Activated CD8-positive, alpha-beta T cell treated with anti-CD3 and anti-CD28 coated beads for 36 hours (primary cell): ENCODE measurements around the gene SYNC. TPM values are rescaled to one million over a fixed set of nuclear protein-coding genes. Genes with fewer than 3 reads are reported as not detected.
A peak's percentile ranks its signal among the peaks of the same experiment; 100 is the strongest.

Source experiments
- ATAC-seq: fragments of 200-7000 bp; cut with Tn5 transposase; one replicate; pipeline ENCODE4 v1.10.0; 2021; ENCODE audit warnings: mild to moderate bottlenecking, moderate library complexity
- CTCF ChIA-PET: fragments of 350-600 bp; sonication (Branson Sonifier 250); formaldehyde crosslinking; loops from one replicate; lab custom pipeline; 2021; ENCODE audit warnings: antibody characterized with exemption; lab: Charles Lee
- POLR2A ChIA-PET: fragments of 350-600 bp; sonication (Branson Sonifier 250); formaldehyde crosslinking; loops from one replicate; lab custom pipeline; 2021; ENCODE audit warnings: antibody characterized with exemption; lab: Charles Lee
- DNase-seq: peaks from one replicate; pipeline ENCODE4 v3.0.0-alpha.2; 2020
- H3K27ac Mint-ChIP-seq: one replicate; pipeline ENCODE4 v1.8.0; 2021; ENCODE audit warnings: mild to moderate bottlenecking, mixed read lengths
- H3K27me3 Mint-ChIP-seq: one replicate; pipeline ENCODE4 v1.8.0; 2021; ENCODE audit warnings: mixed read lengths
- H3K36me3 Mint-ChIP-seq: one replicate; pipeline ENCODE4 v1.8.0; 2021; ENCODE audit warnings: low read depth, mixed read lengths
- H3K4me1 Mint-ChIP-seq: one replicate; pipeline ENCODE4 v1.8.0; 2021; ENCODE audit warnings: low read depth, mixed read lengths
- H3K4me3 Mint-ChIP-seq: one replicate; pipeline ENCODE4 v1.8.0; 2021; ENCODE audit warnings: mild to moderate bottlenecking, moderate library complexity, mixed read lengths
- H3K9me3 Mint-ChIP-seq: one replicate; pipeline ENCODE4 v1.8.0; 2021; ENCODE audit warnings: mixed read lengths
- intact Hi-C: fragments of 100-400 bp; cut with micrococcal nuclease; formaldehyde crosslinking; loops from one replicate; pipeline ENCODE4 v1.10.0; 2022
- total RNA-seq, 2 experiments: library from RNA; stranded (reverse); gene quantifications; one replicate each; pipeline ENCODE4 v1.2.3, GENCODE V29; 2021
- TF ChIP-seq, protein P1 (sequence below): fragments of 200-600 bp; IDR thresholded peaks from one replicate; pipeline ENCODE4 v1.8.0; 2022; ENCODE audit warnings: antibody characterized with exemption, mild to moderate bottlenecking

SYNC gene
- total RNA-seq, 2 experiments from 2014 or later: not detected

DNA sequence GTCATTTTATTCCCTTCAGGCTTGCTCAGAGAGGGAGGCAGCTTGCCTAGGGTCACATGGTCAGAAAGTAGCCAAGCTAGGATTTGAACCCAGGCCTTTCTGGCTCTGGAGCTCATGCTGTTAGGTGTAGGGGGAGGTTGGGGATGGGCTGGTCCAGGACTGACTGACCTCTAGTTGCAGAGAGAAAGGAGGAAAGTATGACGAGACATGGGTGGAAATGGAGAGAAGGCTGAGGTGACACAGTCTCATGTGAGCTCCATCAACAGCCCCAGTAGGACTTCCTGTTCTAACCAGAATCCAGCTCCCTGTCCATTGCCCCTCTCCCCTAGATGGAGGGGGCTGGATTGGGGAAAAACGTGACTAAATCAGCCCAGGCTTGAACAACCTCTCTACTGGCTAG lies 15.5 kb upstream of the SYNC start:
- CTCF ChIA-PET: interaction anchor here (2.0 kb wide), 1 partner anchor 55 kb away, joined by 9 read pairs; no protein-coding TSS in a partner anchor
- POLR2A ChIA-PET: interaction anchor here (0.6 kb wide), 1 partner anchor 63 kb away, joined by 3 read pairs; no protein-coding TSS in a partner anchor
- TF ChIP-seq, protein P1, sequence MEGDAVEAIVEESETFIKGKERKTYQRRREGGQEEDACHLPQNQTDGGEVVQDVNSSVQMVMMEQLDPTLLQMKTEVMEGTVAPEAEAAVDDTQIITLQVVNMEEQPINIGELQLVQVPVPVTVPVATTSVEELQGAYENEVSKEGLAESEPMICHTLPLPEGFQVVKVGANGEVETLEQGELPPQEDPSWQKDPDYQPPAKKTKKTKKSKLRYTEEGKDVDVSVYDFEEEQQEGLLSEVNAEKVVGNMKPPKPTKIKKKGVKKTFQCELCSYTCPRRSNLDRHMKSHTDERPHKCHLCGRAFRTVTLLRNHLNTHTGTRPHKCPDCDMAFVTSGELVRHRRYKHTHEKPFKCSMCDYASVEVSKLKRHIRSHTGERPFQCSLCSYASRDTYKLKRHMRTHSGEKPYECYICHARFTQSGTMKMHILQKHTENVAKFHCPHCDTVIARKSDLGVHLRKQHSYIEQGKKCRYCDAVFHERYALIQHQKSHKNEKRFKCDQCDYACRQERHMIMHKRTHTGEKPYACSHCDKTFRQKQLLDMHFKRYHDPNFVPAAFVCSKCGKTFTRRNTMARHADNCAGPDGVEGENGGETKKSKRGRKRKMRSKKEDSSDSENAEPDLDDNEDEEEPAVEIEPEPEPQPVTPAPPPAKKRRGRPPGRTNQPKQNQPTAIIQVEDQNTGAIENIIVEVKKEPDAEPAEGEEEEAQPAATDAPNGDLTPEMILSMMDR: no peak
- Mint-ChIP-seq H3K36me3 (no peaks in the 10 kb centered on the region), H3K27ac (no peak overlapping the region), H3K4me3 (no peak overlapping the region), H3K9me3 (no peaks in the 10 kb centered on the region), H3K27me3 (peaks cover 6% of the 10 kb centered on the region), H3K4me1 (peaks cover 4% of the 10 kb centered on the region)
- DNase-seq (no peak), ATAC-seq (no peak)
- intact Hi-C loops: loop anchor here (5.0 kb wide), 1 partner anchor 39 kb away; no protein-coding TSS in a partner anchor

DNA sequence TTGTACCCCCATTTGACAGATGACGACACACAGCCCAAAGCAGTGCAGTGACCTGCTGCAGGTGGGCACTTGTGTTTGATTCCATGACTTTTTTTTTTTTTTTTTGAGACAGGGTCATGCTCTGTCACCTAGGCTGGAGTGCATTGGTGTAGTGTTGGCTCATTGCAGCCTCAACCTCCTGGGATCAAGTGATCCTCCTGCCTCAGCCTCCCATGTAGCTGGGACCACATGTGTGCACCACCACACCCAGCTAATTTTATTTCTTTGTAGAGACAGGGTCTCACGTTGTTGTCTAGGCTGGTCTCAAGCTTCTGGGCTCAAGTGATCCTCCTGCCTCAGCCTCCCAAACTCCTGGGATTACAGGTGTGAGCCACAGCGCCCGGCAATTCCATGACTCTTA lies 14.9 kb upstream of the SYNC start:
- TF ChIP-seq, protein P1: no peak
- intact Hi-C loops: loop anchor here (5.0 kb wide), 1 partner anchor 40 kb away; no protein-coding TSS in a partner anchor
- CTCF ChIA-PET: interaction anchor here (2.0 kb wide), 1 partner anchor 55 kb away, joined by 9 read pairs; no protein-coding TSS in a partner anchor

DNA sequence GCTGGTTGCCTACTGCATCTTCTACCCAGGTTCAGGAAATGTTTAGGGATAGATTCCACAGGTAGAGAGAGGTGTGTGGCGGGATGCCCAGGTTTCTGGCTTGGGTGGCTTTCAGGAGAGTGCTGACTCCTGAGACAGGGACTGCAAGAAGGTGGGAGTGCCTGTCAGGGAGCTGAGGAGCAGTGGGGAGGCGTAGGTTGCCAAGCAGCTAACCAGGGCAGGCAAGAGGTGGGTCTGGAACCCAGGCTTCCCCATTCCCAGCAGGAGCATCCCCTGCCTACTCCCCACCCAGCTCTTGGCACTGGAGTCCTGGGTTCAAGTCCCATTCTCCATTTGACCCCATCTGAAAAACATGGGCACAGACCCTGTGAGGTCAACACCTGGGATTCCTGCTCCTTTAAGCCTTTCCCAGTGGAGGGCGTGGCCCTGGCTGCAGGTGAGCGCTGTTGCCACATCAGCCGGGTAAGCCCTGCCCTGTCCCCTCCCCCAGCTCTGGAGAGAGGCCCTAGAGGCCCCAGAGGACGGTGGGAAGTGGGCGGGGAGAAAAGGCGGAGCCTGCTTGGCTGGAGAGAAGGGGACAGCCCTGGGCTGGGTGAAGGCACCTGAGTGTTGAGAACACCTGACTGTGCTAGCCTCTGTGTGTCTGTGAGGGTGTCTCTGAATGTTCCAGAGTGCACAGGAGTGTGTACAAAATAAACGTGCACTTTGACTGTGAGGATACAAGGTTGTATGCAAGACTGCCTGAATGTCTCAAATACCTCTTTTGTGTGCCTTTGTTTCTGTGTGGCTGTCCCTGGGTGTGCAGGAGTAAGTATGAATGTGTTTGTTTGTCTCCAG lies 14.0 kb upstream of the SYNC start:
- DNase-seq (peak; percentile 84), ATAC-seq (peak; percentile 88)
- Mint-ChIP-seq H3K27ac (no peak overlapping the region), H3K9me3 (no peaks in the 10 kb centered on the region), H3K4me1 (peaks cover 4% of the 10 kb centered on the region), H3K36me3 (no peaks in the 10 kb centered on the region), H3K4me3 (no peak overlapping the region), H3K27me3 (peaks cover 4% of the 10 kb centered on the region)
- intact Hi-C loops: loop anchor here (5.0 kb wide), 1 partner anchor 41 kb away; no protein-coding TSS in a partner anchor
- TF ChIP-seq, protein P1: no peak
- ChIA-PET POLR2A (interaction anchor here (1.6 kb wide), 1 partner anchor 57 kb away, joined by 6 read pairs; no protein-coding TSS in a partner anchor), CTCF (interaction anchor here (2.7 kb wide), 1 partner anchor 56 kb away, joined by 10 read pairs; no protein-coding TSS in a partner anchor)

More for the DNA sequence above, 14.9 kb upstream of the SYNC start:
- no peak for ATAC-seq
- peaks cover 4% of the 10 kb centered on the region for H3K27me3 Mint-ChIP-seq
- H3K4me3 Mint-ChIP-seq: no peak overlapping the region
- no peaks in the 10 kb centered on the region for H3K36me3 Mint-ChIP-seq
- peaks cover 4% of the 10 kb centered on the region for H3K4me1 Mint-ChIP-seq
- no peak overlapping the region for H3K27ac Mint-ChIP-seq
- no peaks in the 10 kb centered on the region for H3K9me3 Mint-ChIP-seq
- DNase-seq: no peak
- POLR2A ChIA-PET: interaction anchor here (0.6 kb wide), 1 partner anchor 64 kb away, joined by 3 read pairs; no protein-coding TSS in a partner anchor

DNA sequence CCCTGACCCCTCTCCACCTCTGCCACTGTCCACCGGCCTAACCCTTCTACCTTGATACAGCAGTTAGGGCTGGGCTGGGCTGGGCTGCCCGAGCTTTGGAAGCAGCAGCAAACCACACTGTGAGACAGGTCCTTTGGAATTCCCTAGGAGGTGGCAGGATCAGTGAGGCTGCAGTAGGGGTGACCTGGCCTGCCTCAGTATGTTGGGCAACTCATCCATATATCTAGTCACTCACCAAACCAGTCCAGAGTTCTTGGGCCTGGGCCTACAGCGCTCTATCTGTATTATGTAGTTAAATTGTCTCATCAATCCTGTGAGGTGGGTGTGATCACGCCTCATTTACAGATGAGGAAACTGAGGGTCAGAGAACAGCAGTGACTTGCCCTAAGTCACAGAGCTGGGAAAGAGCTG lies 13.3 kb upstream of the SYNC start:
- ATAC-seq (no peak), DNase-seq (no peak)
- H3K27me3 Mint-ChIP-seq: peaks cover 2% of the 10 kb centered on the region
- H3K36me3 Mint-ChIP-seq: no peaks in the 10 kb centered on the region
- TF ChIP-seq, protein P1: no peak
- intact Hi-C loops: loop anchor here (5.0 kb wide), 1 partner anchor 41 kb away; no protein-coding TSS in a partner anchor
- H3K27ac Mint-ChIP-seq: no peak overlapping the region
- H3K4me1 Mint-ChIP-seq: peaks cover 4% of the 10 kb centered on the region
- no peak overlapping the region for H3K4me3 Mint-ChIP-seq
- CTCF ChIA-PET: interaction anchor here (0.6 to 2.7 kb wide), 2 partner anchors 44 to 57 kb away, joined by 3 to 10 read pairs; no protein-coding TSS in a partner anchor
- H3K9me3 Mint-ChIP-seq: no peaks in the 10 kb centered on the region
- POLR2A ChIA-PET: interaction anchor here (1.6 kb wide), 1 partner anchor 57 kb away, joined by 6 read pairs; no protein-coding TSS in a partner anchor
